SJSA1 (cell line): ENCODE data around the gene PNO1. TPM values are rescaled to one million over a fixed set of nuclear protein-coding genes. Genes with fewer than 3 reads are reported as not detected.

Experiments
- DNase-seq, 2 experiments: peaks; one replicate each; pipeline ENCODE4 v3.0.0-alpha.2; 2015 to 2020; ENCODE audit warnings: low spot score in 2 of 2, low read depth in 1 of 2
- H3K27ac ChIP-seq: fragments of 250-450 bp; sonication (Bioruptor Pico); 2 replicates; pipeline ENCODE4 v1.5.1; 2020; ENCODE audit warnings: mild to moderate bottlenecking, moderate library complexity
- H3K27me3 ChIP-seq: fragments of 250-450 bp; sonication (Bioruptor Pico); replicated peaks from 2 replicates; pipeline ENCODE4 v1.5.1; 2020; ENCODE audit warnings: mild to moderate bottlenecking, moderate library complexity
- H3K36me3 ChIP-seq: fragments of 250-450 bp; sonication (Bioruptor Pico); 2 replicates; pipeline ENCODE4 v1.5.1; 2020; ENCODE audit warnings: mild to moderate bottlenecking
- H3K4me1 ChIP-seq: fragments of 250-450 bp; sonication (Bioruptor Pico); replicated peaks from 2 replicates; pipeline ENCODE4 v1.6.1; 2021; ENCODE audit warnings: mild to moderate bottlenecking
- H3K4me3 ChIP-seq: fragments of 250-450 bp; sonication (Bioruptor Pico); 2 replicates; pipeline ENCODE4 v1.5.1; 2020; ENCODE audit warnings: mild to moderate bottlenecking
- H3K9me3 ChIP-seq: fragments of 250-450 bp; sonication (Bioruptor Pico); replicated peaks from 2 replicates; pipeline ENCODE4 v1.5.1; 2020; ENCODE audit warnings: mild to moderate bottlenecking
- total RNA-seq: library from RNA; depleted of rRNA; stranded (reverse); fragments of >200 nt; shearing (Covaris generic); gene quantifications from 2 replicates; pipeline ENCODE4 v1.2.3, GENCODE V29; 2014; rRNA removed

Gene PNO1
- total RNA-seq, 1 experiment from 2014 or later = 39.3 TPM

DNA sequence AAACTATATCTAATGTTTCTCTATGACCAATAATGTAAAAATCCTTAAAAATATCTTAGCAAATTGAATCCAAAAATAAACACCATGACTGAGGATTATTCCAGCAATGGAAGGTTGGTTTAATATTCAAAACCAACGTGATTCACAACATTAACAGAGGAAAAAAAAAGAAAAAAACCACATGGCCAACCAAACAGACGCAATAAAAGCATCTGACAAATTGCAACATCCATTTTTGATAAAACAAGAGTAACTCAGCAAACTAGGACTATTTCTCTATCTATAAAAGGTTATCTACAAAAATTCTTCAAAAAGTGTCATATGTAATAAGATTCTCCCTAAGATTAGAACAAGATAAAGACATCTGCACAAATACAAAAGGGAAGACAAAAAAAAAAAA lies 65.7 kb downstream of the PNO1 start:
- Histone ChIP-seq H3K9me3 (no peaks in the 10 kb centered on the region), H3K4me3 (no peak overlapping the region), H3K27me3 (no peaks in the 10 kb centered on the region), H3K27ac (no peak overlapping the region), H3K4me1 (peaks cover 14% of the 10 kb centered on the region), H3K36me3 (peaks cover 22% of the 10 kb centered on the region)
- DNase-seq = no peak

- H3K27me3 ChIP-seq = no peaks in the 10 kb centered on the region
- peaks cover 20% of the 10 kb centered on the region for H3K36me3 ChIP-seq
- H3K4me1 ChIP-seq = peaks cover 17% of the 10 kb centered on the region
- peak in 1 of 2 experiments; percentile 30 for DNase-seq
- H3K4me3 ChIP-seq = no peak overlapping the region
- no peaks in the 10 kb centered on the region for H3K9me3 ChIP-seq
- H3K27ac ChIP-seq = no peak overlapping the region
Observed at GRCh38 chr2:68225119-68225632, 67.5 kb downstream of the PNO1 start.

Other genes with a start within 250 kb of the PNO1 start
- 77.7 and 83.3 TPM in 2 replicates for gene C1D, start 94.9 kb upstream of the PNO1 start, total RNA-seq
- 18.7 and 26.5 TPM in 2 replicates for gene PPP3R1, start 94.6 kb downstream of the PNO1 start, total RNA-seq
- 5.0 and 14.0 TPM in 2 replicates for gene CNRIP1, start 162.1 kb downstream of the PNO1 start, total RNA-seq
- not detected in 2 replicates for gene PLEK, start 207.4 kb downstream of the PNO1 start, total RNA-seq